Measurements from ENCODE around the gene SSMEM1. TPM values are rescaled to one million over a fixed set of nuclear protein-coding genes. Genes with fewer than 3 reads are reported as not detected.
A peak's percentile ranks its signal among the peaks of the same experiment; 100 is the strongest.
"Not testable (repeated sequence)": the region's sequence is repeated elsewhere in the genome, so short reads cannot be mapped to it uniquely, and the experiment has no call there.

The SSMEM1 gene, protein sequence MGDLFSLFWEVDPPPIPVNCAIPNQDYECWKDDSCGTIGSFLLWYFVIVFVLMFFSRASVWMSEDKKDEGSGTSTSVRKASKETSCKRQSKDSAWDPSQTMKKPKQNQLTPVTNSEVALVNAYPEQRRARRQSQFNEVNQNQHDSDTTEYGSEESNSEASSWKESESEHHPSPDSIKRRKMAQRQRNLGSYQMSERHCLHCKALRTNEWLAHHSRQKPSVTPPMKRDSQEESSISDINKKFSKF
- not detected in 2 replicates for polyA plus RNA-seq (2014; cell fraction: cytosol; rRNA removed)
- not detected in 2 replicates for polyA plus RNA-seq (2014; cell fraction: nucleus; rRNA removed)

GRCh38 chr7:130207642-130208041 is at the start of gene SSMEM1:
SSMEM1 (plus strand) TSS chr7:130207860; CDS start chr7:130207911, 51 bp downstream.
- no peak for DNase-seq (ENCODE audit: low spot score)

- no peak for DNase-seq (ENCODE audit: low spot score)
These were observed 47.6 kb upstream of the SSMEM1 start for GRCh38 chr7:130160023-130160422.

DNA sequence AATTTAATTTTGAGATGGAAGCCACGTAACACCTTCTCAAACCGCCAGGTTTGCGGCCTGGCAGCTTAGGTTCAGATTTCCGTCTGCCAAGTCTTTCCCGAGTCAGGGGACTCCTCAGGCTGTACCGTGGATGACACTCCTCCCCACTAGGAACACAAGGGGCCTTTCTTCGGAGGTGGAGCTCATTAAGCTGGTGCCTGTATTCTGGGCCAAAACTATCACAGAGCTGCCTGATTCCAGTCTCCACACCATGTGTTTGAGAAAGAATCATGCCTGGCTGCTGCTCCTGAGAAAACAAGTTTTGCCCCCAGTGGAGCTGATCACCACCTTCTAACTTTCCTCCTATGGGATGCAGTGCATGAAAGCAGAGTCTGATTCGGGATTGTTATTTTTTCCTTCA is 47.2 kb upstream of the SSMEM1 start:
- no peak for DNase-seq (ENCODE audit: low spot score)

GRCh38 chr7:130162196-130162595 is 45.5 kb upstream of the SSMEM1 start:
- no peak for DNase-seq (ENCODE audit: low spot score)

DNA sequence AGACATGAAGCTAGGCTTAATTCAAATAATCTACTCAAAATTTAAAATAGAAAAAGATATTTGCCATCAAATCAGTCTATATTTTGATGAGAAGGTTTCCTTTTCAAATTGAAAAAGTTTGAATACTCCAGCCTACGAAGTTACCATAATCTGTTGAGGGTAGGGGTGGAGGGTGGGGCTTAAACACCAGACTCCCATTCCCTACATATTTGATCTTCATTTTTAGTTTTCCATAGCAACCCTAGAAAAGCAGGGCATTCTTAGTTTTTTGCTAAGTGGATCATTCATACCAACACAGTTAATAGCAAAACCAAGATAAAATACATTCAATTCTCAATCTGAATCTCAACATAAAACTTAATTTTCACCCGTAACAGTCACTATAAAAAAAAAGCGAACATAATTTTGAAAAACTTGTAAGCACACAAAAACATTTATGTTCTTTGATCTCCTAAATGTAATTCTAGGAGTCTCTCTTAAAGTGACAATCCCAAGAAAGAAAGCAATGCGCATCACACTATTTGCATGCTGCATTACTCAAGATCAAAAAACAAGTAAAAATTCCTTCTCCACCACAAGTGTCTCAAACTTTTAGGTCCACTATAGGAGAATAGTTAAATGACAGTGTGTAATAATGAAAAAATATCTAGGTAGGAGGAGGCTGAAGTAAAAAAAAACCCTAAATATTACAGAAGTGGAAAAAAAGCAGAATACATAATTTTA is 33.3 kb upstream of the SSMEM1 start:
- DNase-seq (ENCODE audit: low spot score) = no peak

- no peak for DNase-seq (ENCODE audit: low spot score)
These were observed 29.4 kb upstream of the SSMEM1 start for GRCh38 chr7:130178251-130178650.

DNA sequence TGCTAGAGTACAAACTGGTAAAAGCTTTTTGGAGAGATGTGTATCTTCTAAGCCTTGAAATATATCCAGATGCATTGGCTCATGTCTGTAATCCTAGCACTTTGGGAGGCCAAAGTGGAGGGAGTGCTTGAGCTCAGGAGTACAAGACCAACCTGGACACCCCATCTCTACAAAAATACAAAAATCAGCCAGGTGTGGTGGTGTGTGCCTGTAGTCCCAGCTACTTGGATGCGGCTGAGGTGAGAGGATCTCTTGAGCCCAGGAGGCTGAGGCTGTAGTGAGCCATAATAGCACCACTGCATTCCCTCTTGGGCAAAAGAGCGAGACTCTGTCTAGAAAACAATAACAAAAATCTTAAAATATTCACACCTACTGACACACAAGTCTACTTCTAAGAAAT is 28.0 kb upstream of the SSMEM1 start:
- no peak for DNase-seq (ENCODE audit: low spot score)

- no peak for DNase-seq (ENCODE audit: low spot score)
These were observed 26.9 kb upstream of the SSMEM1 start for GRCh38 chr7:130180571-130181262.

DNA sequence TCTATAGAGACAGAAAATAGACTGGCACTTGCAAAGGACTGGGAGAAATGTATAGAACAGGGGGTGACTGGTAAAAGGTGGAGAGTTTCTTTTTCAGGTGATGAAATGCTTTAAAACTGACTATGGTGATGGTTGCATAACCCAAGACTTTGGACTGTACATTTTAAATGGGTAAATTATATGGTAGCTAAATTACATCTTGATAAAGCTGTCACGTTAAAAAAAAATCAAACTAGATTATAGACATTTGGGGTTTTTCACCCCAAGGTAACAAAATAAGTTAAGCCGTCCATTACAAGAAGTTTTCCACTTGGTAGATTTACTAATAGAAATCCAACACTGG is 26.4 kb upstream of the SSMEM1 start:
- DNase-seq (ENCODE audit: low spot score) = no peak

DNA sequence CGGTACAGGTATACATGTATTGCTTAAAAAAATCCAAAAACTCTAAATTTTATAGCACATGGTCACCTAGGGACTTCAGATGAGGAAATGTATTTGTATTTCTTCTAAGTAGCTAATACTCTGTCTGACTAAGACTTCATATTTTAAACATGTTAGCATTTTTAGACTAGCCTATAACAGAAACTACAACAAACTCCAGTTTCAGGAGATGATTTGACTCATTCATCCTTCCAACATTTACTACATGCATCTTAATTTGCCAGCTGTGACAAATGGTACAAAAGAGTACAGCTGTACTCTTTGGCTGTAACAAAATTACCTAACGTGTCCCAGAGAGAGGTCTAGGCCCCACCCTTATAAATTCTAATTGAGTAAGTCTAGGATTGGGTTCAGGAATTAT is 24.7 kb upstream of the SSMEM1 start:
- DNase-seq (ENCODE audit: low spot score) = no peak

GRCh38 chr7:130184349-130184748 is 23.3 kb upstream of the SSMEM1 start:
- not testable (repeated sequence) for DNase-seq (ENCODE audit: low spot score)

DNA sequence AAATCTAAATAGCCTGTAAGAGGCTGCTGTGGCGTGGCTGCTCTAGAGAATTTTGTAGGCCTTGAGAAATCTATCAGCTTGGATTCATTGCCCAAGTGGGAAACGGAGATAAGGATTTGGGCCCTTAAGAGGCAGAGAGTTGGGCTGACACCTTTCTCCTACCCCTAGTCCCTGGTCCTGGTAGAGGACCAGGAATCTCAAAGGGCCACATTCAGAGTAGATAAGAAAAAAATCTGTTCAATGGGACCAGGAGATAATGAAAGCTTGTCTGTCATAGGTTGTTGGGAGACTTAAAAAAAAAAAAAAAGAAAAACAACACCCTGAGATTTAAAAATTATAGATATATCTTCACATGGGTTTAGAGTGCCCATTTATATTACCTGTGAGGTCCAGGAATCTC is 20.3 kb upstream of the SSMEM1 start:
- DNase-seq (ENCODE audit: low spot score) = no peak

GRCh38 chr7:130189343-130189742 is 18.3 kb upstream of the SSMEM1 start:
- no peak for DNase-seq (ENCODE audit: low spot score)

DNA sequence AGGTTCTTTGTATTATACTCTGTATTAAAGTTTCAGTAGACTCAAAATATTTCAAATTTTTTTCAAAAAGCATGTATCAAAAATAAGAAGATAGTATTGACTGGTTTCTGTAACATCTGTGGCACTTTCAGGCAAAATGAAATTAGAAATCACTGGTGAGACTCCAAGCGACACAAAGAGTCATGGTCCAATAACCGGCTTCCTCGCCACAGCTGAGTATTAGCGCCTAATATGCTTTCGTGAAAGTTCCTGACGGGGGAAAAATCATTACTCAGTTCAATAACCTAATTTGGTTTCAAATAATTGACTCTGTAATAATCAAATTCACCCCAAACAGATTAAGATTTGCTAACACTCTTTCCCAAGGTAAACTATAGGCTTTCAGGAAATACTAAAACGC is 15.9 kb upstream of the SSMEM1 start:
- no peak for DNase-seq (ENCODE audit: low spot score)

- no peak for DNase-seq (ENCODE audit: low spot score)
These were observed 12.3 kb upstream of the SSMEM1 start for GRCh38 chr7:130195396-130195795.

- no peak for DNase-seq (ENCODE audit: low spot score)
These were observed 11.2 kb upstream of the SSMEM1 start for GRCh38 chr7:130196476-130196875.

GRCh38 chr7:130197094-130197493 is 10.6 kb upstream of the SSMEM1 start:
- DNase-seq (ENCODE audit: low spot score) = no peak

DNA sequence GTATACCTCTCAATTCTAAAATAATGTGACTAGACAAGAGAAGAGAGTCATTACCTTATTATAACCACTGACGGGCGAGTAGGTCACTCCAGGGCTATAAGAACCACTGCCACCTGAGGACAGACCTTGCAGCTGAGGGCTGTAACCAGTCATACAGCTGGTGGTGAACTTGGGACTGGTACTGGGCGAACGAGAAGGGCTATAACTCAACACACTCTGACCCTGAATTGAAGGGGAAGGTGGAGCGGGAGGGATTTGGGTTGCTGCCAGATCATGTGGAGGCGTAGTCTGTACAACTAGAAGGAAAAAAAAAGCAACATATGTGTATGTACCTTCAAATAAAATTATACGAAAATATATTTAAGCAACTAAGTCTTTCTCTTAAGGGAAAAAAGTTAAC is 5.9 kb upstream of the SSMEM1 start:
- no peak for DNase-seq (ENCODE audit: low spot score)

GRCh38 chr7:130205084-130205947 is 2.3 kb upstream of the SSMEM1 start, which contains the start of gene TMEM209:
TMEM209 (minus strand) TSS chr7:130205406; CDS start chr7:130205375, 31 bp downstream.
- DNase-seq (ENCODE audit: low spot score) = peak; percentile 98

GRCh38 chr7:130207033-130207432 is 627 bp upstream of the SSMEM1 start:
- DNase-seq (ENCODE audit: low spot score) = no peak

GRCh38 chr7:130208516-130208915 is 856 bp downstream of the SSMEM1 start:
- no peak for DNase-seq (ENCODE audit: low spot score)
